ENCODE data around the gene HS3ST1. TPM values are rescaled to one million over a fixed set of nuclear protein-coding genes. Genes with fewer than 3 reads are reported as not detected.

Gene HS3ST1
- under 0.01 TPM in 1 of 2 replicates, not detected in the other for total RNA-seq

GRCh38 chr4:11428231-11428898, at the start of gene HS3ST1:
HS3ST1 (minus strand) TSS chr4:11428894; CDS start chr4:11400005, 28,889 bp downstream.

Data from smooth muscle cell of trachea (primary cell).